Measurements from ENCODE around the gene PCDHA1. TPM values are rescaled to one million over a fixed set of nuclear protein-coding genes. Genes with fewer than 3 reads are reported as not detected.

PCDHA1 gene
- total RNA-seq, 1 experiment from 2014 or later = 0.45 TPM

DNA sequence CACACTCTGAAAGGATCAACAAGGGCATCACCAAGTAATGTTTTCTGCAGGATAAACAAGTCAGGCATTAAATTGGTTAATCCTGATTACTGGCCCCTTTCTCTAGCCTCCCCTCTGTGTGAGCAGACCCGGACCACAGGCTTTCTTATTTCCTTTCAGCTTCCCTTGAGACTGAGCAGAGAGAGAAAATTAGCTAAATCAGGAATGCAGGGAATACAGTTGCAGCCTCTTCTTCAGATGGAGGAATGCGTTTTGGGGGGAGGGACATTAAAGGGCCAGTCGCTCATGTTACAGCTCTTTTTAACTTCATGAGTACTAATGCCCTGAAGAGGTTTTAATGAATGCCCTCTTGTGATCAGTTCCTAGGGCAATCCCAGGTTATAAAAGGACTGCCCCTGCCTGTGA, 200.2 kb downstream of the PCDHA1 start:
- Histone ChIP-seq H3K27ac (ENCODE audit: low read depth, low read length, poor library complexity, severe bottlenecking) (peak overlapping the region; percentile 74), H3K4me3 (ENCODE audit: low read depth, low read length, poor library complexity, severe bottlenecking) (no peak overlapping the region), H3K36me3 (ENCODE audit: insufficient read depth, low read length, poor library complexity, severe bottlenecking) (no peaks in the 10 kb centered on the region), H3K4me1 (ENCODE audit: insufficient read depth, low read length, poor library complexity, severe bottlenecking) (peaks cover 30% of the 10 kb centered on the region), H3K9me3 (ENCODE audit: low read depth, low read length, poor library complexity, severe bottlenecking) (no peaks in the 10 kb centered on the region), H3K27me3 (replicated peaks; ENCODE audit: insufficient read depth, low read depth, low read length, poor library complexity) (no peaks in the 10 kb centered on the region)
- TF ChIP-seq EZH2 (IDR thresholded peaks at IDR 0.05; ENCODE audit: borderline replicate concordance, low read depth, low read length, poor library complexity, severe bottlenecking) = no peak
- TF ChIP-seq, protein P1, sequence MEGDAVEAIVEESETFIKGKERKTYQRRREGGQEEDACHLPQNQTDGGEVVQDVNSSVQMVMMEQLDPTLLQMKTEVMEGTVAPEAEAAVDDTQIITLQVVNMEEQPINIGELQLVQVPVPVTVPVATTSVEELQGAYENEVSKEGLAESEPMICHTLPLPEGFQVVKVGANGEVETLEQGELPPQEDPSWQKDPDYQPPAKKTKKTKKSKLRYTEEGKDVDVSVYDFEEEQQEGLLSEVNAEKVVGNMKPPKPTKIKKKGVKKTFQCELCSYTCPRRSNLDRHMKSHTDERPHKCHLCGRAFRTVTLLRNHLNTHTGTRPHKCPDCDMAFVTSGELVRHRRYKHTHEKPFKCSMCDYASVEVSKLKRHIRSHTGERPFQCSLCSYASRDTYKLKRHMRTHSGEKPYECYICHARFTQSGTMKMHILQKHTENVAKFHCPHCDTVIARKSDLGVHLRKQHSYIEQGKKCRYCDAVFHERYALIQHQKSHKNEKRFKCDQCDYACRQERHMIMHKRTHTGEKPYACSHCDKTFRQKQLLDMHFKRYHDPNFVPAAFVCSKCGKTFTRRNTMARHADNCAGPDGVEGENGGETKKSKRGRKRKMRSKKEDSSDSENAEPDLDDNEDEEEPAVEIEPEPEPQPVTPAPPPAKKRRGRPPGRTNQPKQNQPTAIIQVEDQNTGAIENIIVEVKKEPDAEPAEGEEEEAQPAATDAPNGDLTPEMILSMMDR (conservative IDR thresholded peaks at IDR 0.05; ENCODE audit: low read depth, low read length) = no peak
- intact Hi-C loops (cut with micrococcal nuclease; ENCODE audit: unreplicated experiment) = no loop called here
- peak; percentile 78 for DNase-seq (ENCODE audit: low spot score)
- no TSS peak for BruUV-seq (replicated peaks)
- ChIA-PET POLR2A (ENCODE audit: low non-redundant PET) (no interaction called here), CTCF (interaction anchor here (1.0 kb wide), 1 partner anchor 54 kb away, joined by 3 read pairs; no protein-coding TSS in a partner anchor)

DNA sequence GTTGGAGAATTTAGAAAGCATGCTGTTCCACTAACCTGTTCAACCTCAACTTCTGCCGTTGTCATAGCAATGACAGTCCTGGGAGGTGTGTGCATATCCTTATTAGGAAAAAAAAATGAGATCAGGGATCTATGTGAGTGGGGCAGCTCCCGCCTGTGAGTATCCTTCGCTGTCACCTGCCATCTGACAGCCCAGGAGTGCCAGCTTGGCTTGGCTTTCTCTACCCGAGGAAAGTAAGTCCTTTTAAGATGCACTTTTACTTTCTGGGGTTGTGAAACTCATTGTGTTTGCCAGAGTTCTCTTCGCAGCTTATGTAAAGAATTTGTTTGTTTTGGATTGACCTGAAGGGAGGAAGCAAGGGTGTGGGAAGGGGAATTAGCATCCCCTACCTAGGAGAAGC, 202.2 kb downstream of the PCDHA1 start:
- Histone ChIP-seq H3K36me3 (ENCODE audit: insufficient read depth, low read length, poor library complexity, severe bottlenecking) (no peaks in the 10 kb centered on the region), H3K9me3 (ENCODE audit: low read depth, low read length, poor library complexity, severe bottlenecking) (no peaks in the 10 kb centered on the region), H3K4me3 (ENCODE audit: low read depth, low read length, poor library complexity, severe bottlenecking) (no peak overlapping the region), H3K27ac (ENCODE audit: low read depth, low read length, poor library complexity, severe bottlenecking) (no peak overlapping the region), H3K4me1 (ENCODE audit: insufficient read depth, low read length, poor library complexity, severe bottlenecking) (peaks cover 23% of the 10 kb centered on the region), H3K27me3 (replicated peaks; ENCODE audit: insufficient read depth, low read depth, low read length, poor library complexity) (no peaks in the 10 kb centered on the region)
- DNase-seq (ENCODE audit: low spot score) = no peak
- intact Hi-C loops (cut with micrococcal nuclease; ENCODE audit: unreplicated experiment) = no loop called here
- POLR2A ChIA-PET (ENCODE audit: low non-redundant PET) = no interaction called here
- BruUV-seq (replicated peaks) = no TSS peak
- CTCF ChIA-PET = no interaction called here
- TF ChIP-seq EZH2 (IDR thresholded peaks at IDR 0.05; ENCODE audit: borderline replicate concordance, low read depth, low read length, poor library complexity, severe bottlenecking) = no peak
- TF ChIP-seq, protein P1 (conservative IDR thresholded peaks at IDR 0.05; ENCODE audit: low read depth, low read length) = no peak

DNA sequence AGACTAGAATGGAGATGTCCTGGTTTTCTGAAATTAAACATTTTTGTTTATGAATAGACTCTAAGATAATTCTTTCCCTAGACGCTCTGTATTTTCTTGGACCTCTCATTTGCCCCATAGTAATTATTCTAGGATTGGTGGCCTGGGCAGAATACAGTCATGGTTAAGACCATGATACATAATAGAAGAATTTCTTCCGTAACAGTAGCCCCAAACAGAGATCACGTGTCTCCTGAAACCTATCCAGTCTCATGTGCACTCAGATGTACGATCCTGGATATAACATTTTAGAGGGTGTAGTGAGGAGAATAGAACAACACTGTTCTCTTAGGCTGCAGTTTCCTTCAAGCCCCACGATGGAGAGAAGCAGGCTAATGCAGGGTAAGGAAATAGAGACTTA, 202.7 kb downstream of the PCDHA1 start:
- H3K36me3 ChIP-seq (ENCODE audit: insufficient read depth, low read length, poor library complexity, severe bottlenecking) = no peaks in the 10 kb centered on the region
- H3K4me3 ChIP-seq (ENCODE audit: low read depth, low read length, poor library complexity, severe bottlenecking) = no peak overlapping the region
- H3K27me3 ChIP-seq (replicated peaks; ENCODE audit: insufficient read depth, low read depth, low read length, poor library complexity) = no peaks in the 10 kb centered on the region
- no peak for DNase-seq (ENCODE audit: low spot score)
- TF ChIP-seq EZH2 (IDR thresholded peaks at IDR 0.05; ENCODE audit: borderline replicate concordance, low read depth, low read length, poor library complexity, severe bottlenecking) = no peak
- TF ChIP-seq, protein P1 (conservative IDR thresholded peaks at IDR 0.05; ENCODE audit: low read depth, low read length) = no peak
- intact Hi-C loops (cut with micrococcal nuclease; ENCODE audit: unreplicated experiment) = no loop called here
- ChIA-PET CTCF (no interaction called here), POLR2A (ENCODE audit: low non-redundant PET) (no interaction called here)
- no peak overlapping the region for H3K27ac ChIP-seq (ENCODE audit: low read depth, low read length, poor library complexity, severe bottlenecking)
- no peaks in the 10 kb centered on the region for H3K9me3 ChIP-seq (ENCODE audit: low read depth, low read length, poor library complexity, severe bottlenecking)
- BruUV-seq (replicated peaks) = no TSS peak
- H3K4me1 ChIP-seq (ENCODE audit: insufficient read depth, low read length, poor library complexity, severe bottlenecking) = peaks cover 23% of the 10 kb centered on the region

All from A673 (cell line).